HFF-Myc (cell line): ENCODE data around the gene C1orf210.

Experiments used
- DNase-seq: peaks from one replicate; pipeline ENCODE4 v3.0.0-alpha.2; 2011; ENCODE audit warnings: low read depth; ENCODE audit errors: extremely low read depth
- H3K4me3 ChIP-seq: replicated peaks from 2 replicates; pipeline ENCODE4 v1.5.1; 2011; ENCODE audit warnings: low read depth, mild to moderate bottlenecking, control low read depth, low read length
- CTCF ChIP-seq: IDR thresholded peaks from 2 replicates; pipeline ENCODE4 v1.5.1; 2012; ENCODE audit warnings: mild to moderate bottlenecking, low read depth, low read length, control low read depth; ENCODE audit errors: missing control alignments

C1orf210 gene

GRCh38 chr1:43279666-43280065 is 5.7 kb downstream of the C1orf210 start:
- TF ChIP-seq CTCF = no peak

GRCh38 chr1:43279161-43279560 is 6.2 kb downstream of the C1orf210 start:
- no peak for TF ChIP-seq CTCF
- H3K4me3 ChIP-seq = no peak overlapping the region
- DNase-seq = no peak

More at GRCh38 chr1:43279666-43280065, 5.7 kb downstream of the C1orf210 start:
- no peak for DNase-seq
- H3K4me3 ChIP-seq = no peak overlapping the region

GRCh38 chr1:43277116-43277876 is 8.1 kb downstream of the C1orf210 start:
- DNase-seq = no peak
- H3K4me3 ChIP-seq = no peak overlapping the region
- no peak for TF ChIP-seq CTCF

GRCh38 chr1:43276673-43277072 is 8.7 kb downstream of the C1orf210 start:
- DNase-seq = no peak
- H3K4me3 ChIP-seq = no peak overlapping the region
- TF ChIP-seq CTCF = no peak

GRCh38 chr1:43275826-43276620 is 9.4 kb downstream of the C1orf210 start:
- H3K4me3 ChIP-seq = no peak overlapping the region
- no peak for TF ChIP-seq CTCF
- no peak for DNase-seq

GRCh38 chr1:43274804-43275180 is 10.6 kb downstream of the C1orf210 start:
- TF ChIP-seq CTCF = no peak
- no peak for DNase-seq
- H3K4me3 ChIP-seq = no peak overlapping the region
